Endothelial cell of umbilical vein (primary cell): ENCODE data around the gene SLAMF8. TPM values are rescaled to one million over a fixed set of nuclear protein-coding genes. Genes with fewer than 3 reads are reported as not detected.

Experiments
- BruUV-seq: library from RNA; stranded (reverse); fragments of 400-500 nt; replicated peaks from 2 replicates; lab custom pipeline; 2021; lab: Mats Ljungman, UMichigan
- CTCF ChIA-PET: fragments of 300-600, 350-600 bp; sonication (Branson Sonifier 250); formaldehyde crosslinking; loops from one replicate; lab custom pipeline; 2021; ENCODE audit warnings: antibody characterized with exemption, inconsistent platforms; lab: Charles Lee
- POLR2A ChIA-PET: fragments of 300-600, 350-600 bp; sonication (Branson Sonifier 250); formaldehyde crosslinking; loops from one replicate; lab custom pipeline; 2021; ENCODE audit warnings: antibody characterized with exemption, inconsistent platforms; lab: Charles Lee
- DNase-seq: peaks from one replicate; pipeline ENCODE4 v3.0.0-alpha.2; 2011; ENCODE audit warnings: low read depth, low spot score
- FAIRE-seq: peaks from 2 replicates; lab custom pipeline; 2011; peaks lifted over from hg19 to GRCh38; lab: Jason Lieb, UNC
- H2AFZ ChIP-seq: 2 replicates; pipeline ENCODE4 v1.6.0; 2012; ENCODE audit warnings: low read depth, low read length, control low read depth, inconsistent platforms
- H3K27ac ChIP-seq: 2 replicates; pipeline ENCODE4 v1.5.1; 2011; ENCODE audit warnings: low read depth, mild to moderate bottlenecking, control low read depth, low read length, moderate library complexity; ENCODE audit not compliant: insufficient read depth
- H3K27me3 ChIP-seq, 2 experiments: 2 replicates each; pipeline versions ENCODE4 v1.6.0 to v1.6.1; 2011; ENCODE audit warnings: low read length in 2 of 2, mixed read lengths in 1 of 2; ENCODE audit not compliant: control insufficient read depth in 2 of 2, insufficient read depth in 2 of 2
- H3K36me3 ChIP-seq, 2 experiments: 2 replicates in 1 of 2; 3 replicates in 1 of 2; pipeline ENCODE4 v1.5.1; 2011; ENCODE audit warnings: low read length in 2 of 2, mild to moderate bottlenecking in 1 of 2, moderate library complexity in 1 of 2; ENCODE audit not compliant: control insufficient read depth in 2 of 2, insufficient read depth in 2 of 2; ENCODE audit errors: extremely low read depth in 1 of 2
- H3K4me1 ChIP-seq: 3 replicates; pipeline ENCODE4 v1.5.1; 2011; ENCODE audit warnings: mild to moderate bottlenecking, low read length; ENCODE audit not compliant: control insufficient read depth, insufficient read depth; ENCODE audit errors: extremely low read depth
- H3K4me2 ChIP-seq: 2 replicates; pipeline ENCODE4 v1.6.1; 2011; ENCODE audit warnings: low read length, control low read depth, mixed read lengths; ENCODE audit not compliant: insufficient read depth
- H3K4me3 ChIP-seq, 3 experiments: fragments of 200-600 bp in 1 of 3; sonication (generic), shearing (Covaris generic) in 1 of 3; replicated peaks in 1 of 3; 2 replicates each; pipeline ENCODE4 v1.5.1; 2011 to 2016; ENCODE audit warnings: control low read depth in 3 of 3, low read length in 3 of 3, mild to moderate bottlenecking in 2 of 3, inconsistent platforms in 1 of 3, low read depth in 1 of 3, moderate library complexity in 1 of 3; ENCODE audit not compliant: insufficient read depth in 1 of 3
- H3K79me2 ChIP-seq: 2 replicates; pipeline ENCODE4 v1.6.0; 2012; ENCODE audit warnings: low read length, inconsistent platforms; ENCODE audit not compliant: control insufficient read depth, insufficient read depth
- H3K9ac ChIP-seq: replicated peaks from 2 replicates; pipeline ENCODE3; 2011; ENCODE audit warnings: low read length, control low read depth; ENCODE audit not compliant: insufficient read depth; ENCODE audit errors: extremely low read depth
- H3K9me1 ChIP-seq: replicated peaks from 3 replicates; pipeline ENCODE4 v1.6.0; 2011; ENCODE audit warnings: mild to moderate bottlenecking, low read length; ENCODE audit not compliant: control insufficient read depth, insufficient read depth; ENCODE audit errors: extremely low read depth
- H3K9me3 ChIP-seq: replicated peaks from 2 replicates; pipeline ENCODE4 v1.5.1; 2012; ENCODE audit warnings: low read length, inconsistent platforms; ENCODE audit not compliant: control insufficient read depth, insufficient read depth
- H4K20me1 ChIP-seq: replicated peaks from 2 replicates; pipeline ENCODE3; 2011; ENCODE audit warnings: mild to moderate bottlenecking, low read length; ENCODE audit not compliant: control insufficient read depth, insufficient read depth; ENCODE audit errors: extremely low read depth
- CTCF ChIP-seq, 2 donors: IDR thresholded peaks; 1 replicate in 1 of 2; 2 replicates in 1 of 2; pipeline ENCODE4 v1.5.1; 2011; ENCODE audit warnings: low read length in 2 of 2, mild to moderate bottlenecking in 2 of 2, moderate library complexity in 2 of 2, control low read depth in 1 of 2, inconsistent platforms in 1 of 2, low read depth in 1 of 2; ENCODE audit not compliant: insufficient read depth in 1 of 2; ENCODE audit errors: extremely low read depth in 1 of 2
- EZH2 ChIP-seq: IDR thresholded peaks from 2 replicates; pipeline ENCODE4 v1.6.1; 2012; ENCODE audit warnings: borderline replicate concordance, low read depth, mild to moderate bottlenecking, moderate library complexity, low read length, inconsistent platforms; ENCODE audit not compliant: severe bottlenecking
- FOS ChIP-seq: IDR thresholded peaks from 2 replicates; pipeline ENCODE4 v1.6.1; 2011; ENCODE audit warnings: mild to moderate bottlenecking, low read length, moderate library complexity, borderline replicate concordance; ENCODE audit not compliant: insufficient read depth
- GATA2 ChIP-seq: IDR thresholded peaks from 2 replicates; pipeline ENCODE4 v1.7.0; 2011; ENCODE audit warnings: low read depth, mild to moderate bottlenecking, moderate library complexity, mixed read lengths, low read length; ENCODE audit not compliant: insufficient read length, insufficient read depth
- JUN ChIP-seq: IDR thresholded peaks from 2 replicates; pipeline ENCODE4 v1.6.1; 2011; ENCODE audit warnings: borderline replicate concordance, low read depth; ENCODE audit not compliant: insufficient read length, insufficient read depth
- MAX ChIP-seq: IDR thresholded peaks from 2 replicates; pipeline ENCODE4 v1.6.1; 2011; ENCODE audit not compliant: insufficient read depth, insufficient read length
- MYC ChIP-seq: IDR thresholded peaks from one replicate; pipeline ENCODE4 v1.6.1; 2011; ENCODE audit warnings: mild to moderate bottlenecking, low read depth, low read length
- POLR2A ChIP-seq: IDR thresholded peaks from 2 replicates; pipeline ENCODE4 v1.6.1; 2012; ENCODE audit warnings: low read depth, mild to moderate bottlenecking, control low read depth, low read length
- POLR2AphosphoS5 ChIP-seq: IDR thresholded peaks from 2 replicates; pipeline ENCODE4 v1.6.1; 2012; ENCODE audit warnings: low read depth, mild to moderate bottlenecking, control low read depth, low read length, moderate library complexity; ENCODE audit not compliant: insufficient read depth
- dilution Hi-C: fragments of 300-500 bp; cut with MboI; formaldehyde crosslinking; loops from one replicate; pipeline ENCODE4 v1.15.0; 2019; ENCODE audit warnings: low sequenced_read_pairs; ENCODE audit not compliant: extremely low pct_ligation_motif_present
- intact Hi-C: fragments of 100-400 bp; cut with micrococcal nuclease; formaldehyde crosslinking; loops from one replicate; pipeline ENCODE4 v1.10.0; 2022
- polyA plus RNA-seq, 4 experiments: library from polyadenylated mRNA; depleted of rRNA in 3 of 4; stranded (reverse) in 3 of 4; unstranded in 1 of 4; fragments of >200 nt; gene quantifications; 2 replicates each; pipeline versions ENCODE4 v1.2.1 to v1.2.3, GENCODE V29; 2011 to 2012; ENCODE audit warnings: missing spikeins in 1 of 4
- total RNA-seq: library from RNA; stranded (reverse); gene quantifications from 2 replicates; pipeline ENCODE4 v1.2.3, GENCODE V29; 2021

The SLAMF8 gene
- total and polyA plus RNA-seq, 2 donors (not counting 3 experiments of a cell fraction or from before 2014, with no cell fraction given) = not detected

GRCh38 chr1:159877695-159878444 is 51.2 kb downstream of the SLAMF8 start:
- ChIA-PET POLR2A (no interaction called here), CTCF (no interaction called here)
- Histone ChIP-seq H3K4me1 (peaks cover 14% of the 10 kb centered on the region), H2AFZ (no peak overlapping the region), H3K4me2 (no peak overlapping the region), H3K36me3 (no peaks in the 10 kb centered on the region), H3K79me2 (no peaks in the 10 kb centered on the region), H3K9me3 (no peaks in the 10 kb centered on the region), H3K27ac (no peak overlapping the region), H3K27me3 (no peaks in the 10 kb centered on the region), H3K4me3 (no peak overlapping the region), H3K9me1 (no peaks in the 10 kb centered on the region), H4K20me1 (no peaks in the 10 kb centered on the region), H3K9ac (no peak overlapping the region)
- TF ChIP-seq JUN (no peak), EZH2 (no peak), MAX (no peak), GATA2 (no peak), POLR2A (no peak), CTCF (IDR thresholded peaks at IDR 0.05; ENCODE audit: extremely low read depth in 1 of 2, insufficient read depth in 1 of 2, low read depth in 1 of 2, low read length in 2 of 2) (no peak), MYC (no peak), FOS (no peak), POLR2AphosphoS5 (no peak)
- DNase-seq (no peak), FAIRE-seq (no peak)
- no TSS peak for BruUV-seq
- intact Hi-C loops (no loop called here), dilution Hi-C loops (no loop called here)
